Activated T-helper 1 cell treated with anti-CD3 and anti-CD28 coated beads, Interleukin-2, amount 50 U/mL, for 16 hours (primary cell): ENCODE results near the gene TBCD.
"Not testable (repeated sequence)": the region's sequence is repeated elsewhere in the genome, so short reads cannot be mapped to it uniquely, and the experiment has no call there.

Experiments
- DNase-seq, 2 donors: peaks; one replicate each; pipeline ENCODE4 v3.0.0-alpha.2; 2020; ENCODE audit warnings: low read depth in 1 of 2, low spot score in 1 of 2

The TBCD gene

DNA sequence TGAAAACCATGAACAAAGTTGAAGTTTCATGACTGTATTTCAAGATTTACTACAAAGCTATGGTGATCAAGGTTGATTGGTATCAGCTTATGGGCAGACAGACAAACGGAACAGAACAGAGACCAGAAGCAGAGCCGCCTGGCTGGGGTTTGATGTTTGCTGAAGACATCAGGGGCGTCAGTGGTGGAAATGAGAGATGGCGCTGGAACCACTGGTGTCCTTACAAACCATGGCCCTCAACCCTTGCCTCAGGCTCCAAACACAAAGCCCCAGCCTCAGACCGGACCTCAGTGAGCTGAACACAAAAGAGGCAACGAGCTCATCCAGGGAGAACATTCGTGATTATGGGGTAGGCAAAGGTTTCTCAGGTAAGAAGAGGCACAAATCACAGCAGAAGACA is 214.6 kb downstream of the TBCD start:
- DNase-seq, result no peak

DNA sequence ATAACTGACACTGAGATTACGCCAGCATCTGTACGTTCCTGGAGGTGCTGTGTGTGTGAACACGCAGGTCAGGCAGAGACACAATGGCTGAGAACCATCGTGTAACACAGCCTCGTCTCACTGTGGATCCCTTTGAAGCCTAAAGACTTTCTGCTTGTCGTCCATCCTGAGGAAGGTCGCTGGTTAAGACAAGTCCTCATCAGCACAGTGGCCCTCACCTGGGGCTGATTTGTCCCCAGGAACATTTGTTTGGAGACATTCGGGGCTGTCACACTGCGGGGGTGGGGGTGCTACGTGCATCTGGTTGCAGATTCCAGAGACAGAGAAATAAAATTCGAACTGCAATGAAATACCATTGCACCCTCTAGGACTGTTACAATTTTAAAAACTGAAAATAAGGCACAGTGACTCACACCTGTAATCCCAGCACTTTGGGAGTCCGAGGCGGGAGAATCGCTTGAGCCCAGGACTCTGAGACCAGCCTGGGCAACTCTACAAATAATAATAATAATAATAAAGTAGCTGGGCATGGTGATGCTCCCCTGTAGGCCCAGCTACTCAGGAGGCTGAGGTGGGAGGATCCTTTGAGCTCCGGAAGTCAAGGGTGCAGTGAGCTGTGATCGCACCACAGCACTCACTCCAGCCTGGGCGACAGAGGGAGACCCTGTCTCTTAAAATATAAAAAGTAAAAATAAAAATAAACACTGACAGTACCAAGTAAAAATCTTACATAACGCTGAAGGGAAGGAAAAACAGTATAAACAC is 215.6 kb downstream of the TBCD start:
- no peak for DNase-seq

DNA sequence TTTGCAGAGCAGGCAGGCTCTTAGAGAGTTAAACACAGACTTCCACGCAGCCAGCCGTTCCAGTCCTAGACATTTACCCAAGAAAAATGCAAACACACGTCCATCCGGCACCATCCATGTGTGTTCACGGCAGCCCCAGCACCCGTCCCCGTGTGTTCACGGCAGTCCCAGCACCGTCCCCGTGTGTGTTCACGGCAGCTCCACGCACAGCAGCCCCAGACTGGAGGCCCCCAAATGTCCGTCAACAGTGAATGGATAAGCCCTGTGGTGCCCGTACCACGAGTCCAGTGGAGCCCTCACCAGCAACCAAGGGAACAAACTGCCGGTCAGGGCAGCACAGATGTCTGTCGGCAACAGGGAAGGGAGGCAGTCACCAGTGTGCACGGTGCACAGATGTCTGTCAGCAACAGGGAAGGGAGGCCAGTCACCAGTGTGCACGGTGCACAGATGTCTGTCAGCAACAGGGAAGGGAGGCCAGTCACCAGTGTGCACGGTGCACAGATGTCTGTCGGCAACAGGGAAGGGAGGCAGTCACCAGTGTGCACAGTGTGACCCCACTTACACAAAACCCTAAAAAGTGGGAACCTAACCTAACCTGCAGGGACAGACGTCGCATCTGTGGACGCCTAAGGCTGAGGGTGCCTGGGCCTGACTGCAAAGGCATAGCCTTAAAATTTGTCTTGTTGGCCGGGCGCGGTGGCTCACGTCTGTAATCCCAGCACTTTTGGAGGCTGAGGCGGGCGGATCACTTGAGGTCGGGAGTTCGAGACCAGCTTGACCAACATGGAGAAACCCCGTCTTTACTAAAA is 216.4 kb downstream of the TBCD start:
- DNase-seq, result not testable (repeated sequence)

DNA sequence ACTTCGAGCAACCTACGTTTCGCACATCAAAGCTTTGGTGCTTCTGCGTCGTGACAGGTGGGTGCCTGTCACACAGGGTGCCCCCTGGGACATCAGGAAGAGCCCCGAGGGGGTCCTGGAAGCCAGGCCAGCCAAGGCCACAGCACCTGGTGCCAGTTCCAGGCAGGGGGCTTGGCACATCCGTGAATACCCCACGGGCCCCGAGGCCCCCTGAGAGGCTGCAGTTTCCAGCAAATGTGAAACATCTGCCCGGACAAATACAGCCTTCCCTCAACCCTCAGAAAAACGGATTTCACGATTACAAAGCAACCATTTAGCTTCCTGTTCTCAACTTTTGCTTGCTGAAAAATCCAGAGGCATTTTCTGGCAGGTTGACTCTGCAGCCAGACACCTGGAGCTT is 218.2 kb downstream of the TBCD start:
- DNase-seq, result no peak

DNA sequence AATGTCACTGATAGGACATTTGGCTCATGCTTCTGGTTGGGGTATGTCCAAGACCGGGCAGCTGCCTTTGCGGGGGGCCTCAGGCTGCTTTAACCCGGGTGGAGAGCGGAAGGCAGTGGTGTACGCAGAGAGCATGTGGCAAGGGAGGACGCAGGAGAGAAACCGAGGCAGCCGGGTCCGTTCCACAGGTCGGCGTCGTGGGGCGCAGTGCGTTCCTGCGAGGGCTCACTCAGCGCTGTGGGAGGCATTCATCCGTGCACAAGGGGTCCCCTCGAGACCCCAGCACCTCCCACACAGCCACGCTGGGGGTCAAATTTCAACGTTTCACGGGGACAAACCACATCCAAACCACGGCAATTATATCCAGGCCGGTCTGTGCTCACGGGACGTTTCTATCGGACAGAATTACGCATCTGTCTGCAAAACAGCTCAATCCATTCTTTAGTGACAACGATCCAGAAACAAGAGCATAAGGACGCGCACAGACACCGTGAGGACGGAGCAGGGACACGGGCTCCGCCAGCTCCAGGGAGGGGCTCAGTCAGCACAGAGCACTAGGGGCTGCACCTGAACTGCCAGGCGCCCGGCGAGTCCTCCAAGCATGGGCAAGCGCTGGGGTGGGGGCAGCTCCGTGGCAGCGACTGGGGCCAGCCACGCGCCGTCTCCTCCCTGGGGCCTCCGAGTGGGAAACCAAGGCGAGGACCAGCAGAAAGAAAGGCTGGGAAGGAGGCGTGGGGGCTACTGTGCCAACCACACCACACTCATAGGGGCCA is 219.1 kb downstream of the TBCD start:
- DNase-seq, result no peak

DNA sequence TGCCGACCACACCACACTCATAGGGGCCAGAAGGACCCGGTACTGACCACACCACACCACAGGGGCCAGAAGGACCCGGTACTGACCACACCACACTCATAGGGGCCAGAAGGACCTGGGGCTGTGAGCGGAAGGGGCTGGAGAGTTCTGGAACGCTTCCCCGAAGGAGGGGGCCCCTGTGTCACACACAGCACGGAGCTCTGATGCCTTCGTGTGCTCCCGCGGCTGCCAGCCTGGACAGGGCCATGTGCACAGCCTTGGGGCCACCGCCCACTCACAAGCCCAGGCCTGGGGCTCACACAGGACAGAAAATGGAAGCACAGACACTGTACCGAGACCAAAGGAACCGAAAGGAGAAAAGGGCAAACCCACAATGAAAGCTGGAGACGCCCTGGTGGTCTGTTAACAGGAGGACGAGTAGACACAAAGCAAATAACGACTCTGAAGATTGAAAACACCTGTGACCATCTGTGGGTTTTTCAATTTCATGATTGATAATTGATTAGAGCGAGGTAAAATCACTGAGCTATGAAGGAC is 221.0 kb downstream of the TBCD start:
- no peak for DNase-seq

DNA sequence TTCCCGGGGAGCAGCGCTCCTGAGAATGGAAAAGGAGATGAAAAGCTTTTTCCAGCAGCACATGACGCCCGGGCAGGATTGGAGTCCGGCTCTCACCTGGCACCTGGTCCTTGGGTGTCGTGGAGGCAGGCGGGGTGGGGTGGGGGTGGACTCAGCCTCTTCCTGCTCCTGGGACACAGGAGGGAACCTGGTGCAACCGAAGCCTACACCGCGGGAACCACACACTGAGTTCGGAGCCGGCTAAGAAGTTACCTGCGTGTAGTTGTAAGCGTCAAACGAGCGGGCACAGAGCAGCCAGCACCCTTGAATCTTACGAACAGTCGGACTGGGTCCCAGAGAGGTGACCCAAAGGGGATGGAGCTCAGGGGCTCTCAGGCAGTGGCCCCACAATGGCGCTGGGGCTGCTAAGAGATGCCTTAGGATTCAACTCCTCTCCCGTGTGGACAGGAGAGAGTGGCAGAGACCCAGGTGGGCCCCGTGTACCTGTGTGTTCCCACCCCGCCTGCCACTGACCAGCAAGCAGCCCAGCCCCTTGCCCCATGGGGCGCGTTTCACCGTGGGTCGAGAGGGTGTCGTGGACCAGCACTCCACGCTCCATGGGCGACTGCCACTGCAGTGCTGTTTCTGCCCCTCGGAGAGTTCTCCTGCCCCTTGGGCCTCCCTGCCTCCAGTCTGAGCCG is 221.7 kb downstream of the TBCD start:
- DNase-seq, result no peak

DNA sequence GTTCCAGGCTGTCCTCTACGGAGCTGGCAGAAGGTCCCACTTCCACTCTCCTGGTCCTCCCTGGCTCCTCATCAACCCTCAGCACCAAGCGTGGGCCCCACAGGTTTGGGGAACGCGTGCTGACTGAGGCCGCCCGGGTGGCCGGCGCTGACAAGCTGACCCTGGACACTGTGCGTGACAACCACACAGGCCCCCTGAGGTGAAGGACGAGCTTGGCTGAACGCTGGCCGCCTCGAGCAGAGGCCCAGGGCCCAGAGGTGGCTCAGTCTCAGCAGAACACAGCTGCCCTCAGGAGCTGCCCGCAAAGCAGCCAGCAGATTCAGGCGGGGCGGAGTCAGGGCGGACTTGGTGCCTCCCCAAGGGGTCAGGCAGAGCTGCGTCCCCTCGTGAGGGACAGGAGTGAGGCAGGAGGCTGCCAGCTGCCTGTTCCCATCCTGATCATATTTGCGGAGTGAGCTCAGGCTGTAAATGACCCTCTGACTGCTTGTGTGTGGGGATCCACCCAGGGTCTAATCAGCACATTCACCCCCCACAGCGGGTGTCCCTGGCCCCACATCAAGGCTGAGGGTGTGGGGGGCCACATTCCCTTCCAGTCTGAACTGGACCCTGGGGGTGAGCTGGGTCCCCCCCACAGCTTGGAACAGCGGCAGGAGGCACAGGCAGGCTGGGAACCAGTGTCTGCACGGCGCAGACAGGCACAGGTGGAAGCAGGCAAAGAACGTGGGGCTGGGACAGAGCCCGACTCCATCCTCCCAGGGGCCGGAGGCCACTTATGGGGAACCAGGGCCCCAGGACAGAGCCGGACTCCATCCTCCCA is 222.5 kb downstream of the TBCD start:
- DNase-seq, result no peak

DNA sequence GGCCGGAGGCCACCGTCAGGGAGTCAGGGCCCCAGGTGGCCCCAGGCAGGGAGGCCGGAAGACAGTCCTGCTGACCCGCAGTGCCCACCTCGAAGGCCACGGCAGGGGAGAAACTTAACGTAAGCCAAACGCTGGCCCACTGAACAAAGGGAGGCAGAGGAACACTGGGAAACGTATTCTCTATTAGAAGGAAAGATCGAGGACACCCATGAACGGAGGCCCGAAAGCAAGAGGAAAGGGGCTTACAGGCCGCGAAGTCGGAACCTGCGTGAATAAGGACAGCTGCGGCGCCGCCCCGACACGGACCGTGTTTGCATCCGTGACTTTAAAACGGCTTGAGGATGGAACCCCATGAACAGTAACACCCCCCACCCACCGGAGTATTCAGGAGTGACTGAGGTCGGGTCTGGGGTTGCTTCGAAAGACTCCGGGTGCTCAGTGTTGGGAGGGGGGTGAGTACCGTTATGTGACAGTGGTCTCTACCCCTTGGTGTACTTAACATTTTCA is 225.2 kb downstream of the TBCD start:
- DNase-seq, result no peak

DNA sequence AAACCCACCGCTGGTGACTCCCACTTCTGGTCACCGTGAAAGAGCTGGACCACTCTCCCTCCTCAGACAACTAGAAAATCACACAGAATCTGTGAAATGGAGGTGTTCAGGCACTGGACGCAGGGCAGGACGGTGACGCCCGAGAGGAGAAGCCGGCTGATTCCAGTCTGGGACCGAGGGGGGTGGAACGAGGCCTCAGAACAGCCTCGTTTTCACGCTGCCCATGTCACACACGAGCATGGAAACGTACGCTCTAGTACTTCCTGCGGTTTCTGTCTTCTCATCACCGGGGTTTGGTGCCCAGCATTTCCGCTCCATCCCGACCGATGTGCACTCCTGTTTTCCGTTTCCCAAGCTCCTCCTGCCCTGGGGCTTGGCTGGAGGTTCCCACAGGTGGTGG is 225.7 kb downstream of the TBCD start:
- no peak for DNase-seq

DNA sequence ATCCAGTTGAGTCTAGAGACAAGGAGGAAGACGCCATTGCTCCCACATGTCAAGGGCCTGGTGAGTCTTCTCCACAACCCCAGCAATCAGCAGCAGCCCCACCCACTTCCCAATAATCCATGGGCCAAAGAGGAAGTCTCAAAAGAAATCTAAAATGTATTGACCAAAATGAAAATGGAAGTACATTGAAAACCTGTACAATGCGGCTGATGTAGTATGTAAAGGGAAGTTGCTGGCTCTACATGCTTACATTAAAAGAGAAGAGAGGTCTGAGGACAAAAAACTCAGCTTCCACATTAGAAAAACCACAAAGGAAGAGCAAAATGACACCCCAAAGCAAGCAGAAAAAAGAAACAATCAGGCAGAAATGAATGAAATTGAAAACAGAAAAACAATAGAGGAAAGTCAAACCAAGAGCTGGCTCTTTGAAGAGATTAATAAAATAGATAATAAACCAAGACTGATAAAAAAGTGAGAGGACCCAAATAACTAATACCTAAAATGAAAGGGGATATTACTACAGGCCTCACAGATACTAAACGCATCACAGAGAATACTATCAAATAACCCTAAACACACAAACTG is 227.0 kb downstream of the TBCD start:
- no peak for DNase-seq

DNA sequence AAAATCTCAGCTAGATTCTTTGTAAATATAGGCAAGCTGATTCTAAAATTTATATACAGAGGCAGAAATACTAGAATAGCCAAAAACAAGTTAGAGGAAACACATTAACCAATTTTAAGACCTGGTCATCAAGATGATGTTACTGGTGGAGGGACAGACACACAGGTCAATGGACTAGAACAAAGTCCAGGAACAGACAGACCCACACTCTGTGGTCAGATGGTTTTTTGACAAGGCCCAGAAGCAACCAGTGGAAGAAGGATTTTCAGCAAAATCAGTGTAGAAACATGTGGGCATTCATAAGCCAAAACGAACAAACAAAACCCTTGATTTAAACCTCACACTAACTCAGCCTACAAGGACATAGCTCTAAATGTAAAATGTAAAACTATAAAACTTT is 227.9 kb downstream of the TBCD start:
- DNase-seq, result no peak

DNA sequence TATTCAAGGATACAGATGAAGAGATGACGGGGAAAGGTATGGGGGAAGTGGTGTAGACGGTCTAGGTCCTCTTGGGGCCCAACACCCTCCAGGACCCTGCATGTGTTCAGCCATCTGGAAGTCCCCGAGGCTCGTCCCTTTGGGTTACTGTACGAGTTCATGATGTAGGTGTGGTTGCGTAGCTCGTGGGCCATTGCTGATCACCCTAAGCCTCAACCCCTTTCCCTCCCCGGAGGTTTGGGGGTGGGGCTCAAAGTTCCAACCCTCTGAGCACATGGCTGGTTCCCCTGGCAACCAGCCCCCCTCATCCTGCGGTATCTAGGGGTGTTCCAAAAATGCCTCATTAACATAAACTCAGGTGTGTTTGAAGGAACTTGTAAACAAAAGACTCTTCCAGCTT is 228.8 kb downstream of the TBCD start:
- no peak for DNase-seq

DNA sequence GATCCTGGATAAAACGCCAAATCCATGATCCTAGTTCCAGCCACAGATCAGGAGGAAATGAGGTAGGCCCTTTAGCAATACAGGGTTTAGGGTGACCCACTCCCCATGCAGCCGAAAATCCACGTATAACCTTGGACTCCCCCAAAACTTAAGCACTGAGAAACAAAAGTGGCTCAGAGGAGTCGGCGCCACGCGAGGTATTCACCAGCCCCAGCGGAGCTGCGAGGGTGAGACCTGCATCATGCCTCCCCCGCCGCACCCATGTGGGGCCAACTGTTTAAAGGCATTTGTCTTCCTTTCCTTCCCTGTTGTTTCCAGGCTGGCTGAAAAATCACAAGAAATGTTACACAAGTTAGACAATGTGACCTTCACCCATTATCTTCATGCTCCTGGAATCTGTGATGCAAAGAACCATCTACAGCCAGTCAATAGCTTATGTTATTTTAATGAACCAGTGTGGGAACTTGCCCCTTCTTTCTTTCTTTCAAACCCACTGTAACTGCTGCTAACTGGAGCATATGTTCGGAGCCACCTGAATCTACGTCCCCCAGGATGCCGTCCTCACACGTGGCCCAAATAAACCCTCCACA is 229.4 kb downstream of the TBCD start:
- DNase-seq, result no peak

DNA sequence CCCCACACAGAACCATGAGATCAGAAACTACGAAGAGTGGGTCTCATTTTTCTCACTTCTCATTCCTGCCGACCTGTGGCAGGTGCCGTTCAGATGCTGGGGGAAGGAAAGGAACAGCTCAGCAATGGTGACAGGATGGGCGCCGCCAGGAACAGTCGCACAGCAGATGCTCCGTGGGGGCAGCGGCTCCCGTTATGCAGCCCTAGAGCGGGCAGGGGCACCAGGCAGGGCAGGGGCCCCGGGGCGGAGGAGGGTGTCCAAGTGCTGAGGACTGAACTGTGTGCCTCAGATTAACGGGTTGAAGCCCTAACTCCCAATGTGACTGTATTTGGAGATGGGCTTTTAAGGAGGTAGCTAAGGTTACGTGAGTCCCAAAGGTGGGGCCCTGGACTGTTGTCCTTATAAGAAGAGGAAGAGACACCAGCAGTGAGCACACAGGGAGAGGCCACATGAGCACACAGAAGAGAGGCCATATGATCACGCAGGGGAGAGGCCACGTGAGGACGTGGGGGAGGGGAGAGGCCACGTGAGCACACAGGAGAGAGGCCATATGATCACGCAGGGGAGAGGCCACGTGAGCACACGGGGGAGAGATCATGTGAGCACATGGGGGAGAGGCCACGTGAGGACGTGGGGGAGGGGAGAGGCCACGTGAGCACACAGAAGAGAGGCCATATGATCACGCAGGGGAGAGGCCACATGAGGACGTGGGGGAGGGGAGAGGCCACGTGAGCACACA is 231.8 kb downstream of the TBCD start:
- no peak for DNase-seq

DNA sequence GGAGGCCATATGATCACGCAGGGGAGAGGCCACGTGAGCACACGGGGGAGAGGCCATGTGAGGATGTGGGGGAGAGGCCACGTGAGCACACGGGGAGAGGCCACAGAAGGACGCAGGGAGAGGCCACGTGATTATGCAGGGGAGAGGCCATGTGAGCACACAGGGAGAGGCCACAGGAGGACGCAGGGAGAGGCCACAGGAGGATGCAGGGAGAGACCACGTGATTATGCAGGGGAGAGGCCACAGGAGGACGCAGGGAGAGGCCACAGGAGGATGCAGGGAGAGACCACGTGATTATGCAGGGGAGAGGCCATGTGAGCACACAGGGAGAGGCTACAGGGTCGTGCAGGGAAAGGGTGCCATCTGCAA is 232.4 kb downstream of the TBCD start:
- not testable (repeated sequence) for DNase-seq

DNA sequence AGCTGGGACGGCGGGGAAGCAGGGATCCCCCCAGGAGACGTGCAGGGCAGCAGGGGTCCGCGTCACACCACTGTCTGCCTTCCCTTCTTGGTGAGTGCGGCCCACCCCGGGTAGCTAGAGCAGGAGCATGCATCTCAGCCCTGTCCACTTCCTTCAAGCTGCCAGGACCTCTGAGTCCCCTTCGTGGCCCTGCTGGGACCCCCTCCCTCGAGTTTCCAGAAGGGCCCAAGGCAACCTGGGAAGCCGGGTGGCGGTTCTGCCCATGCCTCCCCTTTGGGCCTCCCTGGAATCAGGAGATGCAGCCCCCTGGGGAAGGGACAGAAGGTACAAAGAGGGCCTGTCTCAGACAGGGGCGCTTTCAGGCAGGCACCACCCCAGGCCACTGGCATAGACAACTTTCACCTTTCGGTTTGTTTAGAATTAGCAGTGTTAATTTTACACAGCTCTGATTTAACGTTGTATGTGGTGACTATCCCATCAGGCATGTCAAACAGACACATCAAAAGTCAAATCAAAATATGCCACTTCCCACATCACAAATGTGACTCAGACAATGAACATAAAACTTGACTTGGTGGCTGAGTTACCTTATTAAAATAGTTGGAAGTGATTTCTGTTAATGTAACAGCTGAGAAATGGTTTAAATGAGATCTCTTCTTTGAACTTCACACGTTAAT is 233.0 kb downstream of the TBCD start:
- no peak for DNase-seq

DNA sequence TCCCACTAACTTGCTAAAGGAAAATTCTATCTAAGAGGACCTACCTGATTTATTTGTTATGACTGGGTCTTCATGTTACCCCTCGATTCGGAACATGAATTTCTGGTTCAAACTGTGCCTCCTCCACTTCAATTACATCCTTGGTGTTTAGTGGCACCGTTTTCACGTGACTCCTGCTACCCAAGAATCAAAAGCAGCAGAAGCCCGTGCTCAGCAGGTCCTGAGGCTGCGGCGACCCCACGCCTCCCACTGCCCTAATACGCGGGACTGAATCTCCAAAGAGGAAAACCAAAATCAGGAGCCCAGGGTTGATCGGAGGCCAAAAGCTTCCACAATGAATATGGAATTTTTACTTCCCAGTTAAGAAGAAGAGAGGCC is 233.6 kb downstream of the TBCD start:
- DNase-seq, result no peak
